M059J (cell line): ENCODE results near the gene KRT82. TPM values are rescaled to one million over a fixed set of nuclear protein-coding genes. Genes with fewer than 3 reads are reported as not detected.

Experiments
- DNase-seq: peaks from one replicate; pipeline ENCODE4 v3.0.0-alpha.2; 2012; ENCODE audit warnings: low read depth
- total RNA-seq: library from RNA; depleted of rRNA; stranded (reverse); fragments of >200 nt; shearing (Covaris generic); gene quantifications from 2 replicates; pipeline ENCODE4 v1.2.3, GENCODE V29; 2014

KRT82 gene
- total RNA-seq, 1 experiment from 2014 or later, result not detected

GRCh38 chr12:52385226-52385702 lies 20.9 kb downstream of the KRT82 start, which contains the start of gene KRT84:
Gene KRT84, minus strand, starts transcription at chr12:52385652. Its CDS starts 67 bp downstream, at chr12:52385585.
- no peak for DNase-seq

- no peak for DNase-seq
These were observed 22.8 kb downstream of the KRT82 start for GRCh38 chr12:52383331-52383730.

GRCh38 chr12:52382854-52383253 lies 23.3 kb downstream of the KRT82 start:
- no peak for DNase-seq

- no peak for DNase-seq
These were observed 24.9 kb downstream of the KRT82 start for GRCh38 chr12:52381206-52381605.

- peak; percentile 48 for DNase-seq
These were observed 25.9 kb downstream of the KRT82 start for GRCh38 chr12:52380271-52380694.

GRCh38 chr12:52379536-52379935 lies 26.6 kb downstream of the KRT82 start:
- DNase-seq, result no peak

GRCh38 chr12:52378091-52378490 lies 28.0 kb downstream of the KRT82 start:
- no peak for DNase-seq

- no peak for DNase-seq
These were observed 28.9 kb downstream of the KRT82 start for GRCh38 chr12:52377266-52377665.

GRCh38 chr12:52372216-52373154 lies 33.6 kb downstream of the KRT82 start:
- peak; percentile 75 for DNase-seq

- DNase-seq, result no peak
These were observed 34.4 kb downstream of the KRT82 start for GRCh38 chr12:52371716-52372115.

GRCh38 chr12:52370926-52371608 lies 35.1 kb downstream of the KRT82 start:
- peak; percentile 42 for DNase-seq

GRCh38 chr12:52369809-52370208 lies 36.3 kb downstream of the KRT82 start:
- DNase-seq, result no peak

- DNase-seq, result peak; percentile 27
These were observed 36.9 kb downstream of the KRT82 start for GRCh38 chr12:52369211-52369610.

GRCh38 chr12:52368508-52368907 lies 37.6 kb downstream of the KRT82 start:
- DNase-seq, result no peak

- peak; percentile 24 for DNase-seq
These were observed 38.3 kb downstream of the KRT82 start for GRCh38 chr12:52367876-52368275.

GRCh38 chr12:52366738-52367485 lies 39.2 kb downstream of the KRT82 start, which contains the start of gene KRT85:
Gene KRT85, minus strand, starts transcription at chr12:52367481. Its CDS starts 76 bp downstream, at chr12:52367405.
- no peak for DNase-seq

- DNase-seq, result no peak
These were observed 41.1 kb downstream of the KRT82 start for GRCh38 chr12:52364901-52365489.

- no peak for DNase-seq
These were observed 42.1 kb downstream of the KRT82 start for GRCh38 chr12:52364061-52364460.

GRCh38 chr12:52363111-52363679 lies 42.9 kb downstream of the KRT82 start:
- no peak for DNase-seq

GRCh38 chr12:52362118-52362726 lies 43.9 kb downstream of the KRT82 start:
- no peak for DNase-seq

GRCh38 chr12:52361553-52361952 lies 44.6 kb downstream of the KRT82 start:
- no peak for DNase-seq
